ENCODE data around the gene ADGRL3.

ADGRL3 gene

DNA sequence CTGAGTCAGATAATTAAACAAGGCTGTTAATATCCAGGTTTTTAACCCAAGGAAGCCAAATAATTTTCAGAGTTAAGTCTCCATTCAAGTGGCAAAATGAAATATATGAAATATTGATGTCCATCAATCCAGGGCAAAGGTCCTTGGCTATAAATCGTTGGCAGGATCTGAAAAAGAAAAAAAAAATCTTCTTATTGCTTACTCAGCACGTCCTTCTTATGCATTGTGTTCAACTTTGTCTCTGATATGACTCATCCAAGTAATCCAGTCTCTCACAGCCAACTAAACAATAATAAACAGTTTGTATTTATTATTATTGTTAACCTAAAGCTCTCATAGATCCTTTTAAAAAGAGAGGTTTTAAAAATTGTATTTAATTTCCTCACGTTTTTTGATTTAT, 851.2 kb downstream of the ADGRL3 start:
- DNase-seq, result no peak

DNA sequence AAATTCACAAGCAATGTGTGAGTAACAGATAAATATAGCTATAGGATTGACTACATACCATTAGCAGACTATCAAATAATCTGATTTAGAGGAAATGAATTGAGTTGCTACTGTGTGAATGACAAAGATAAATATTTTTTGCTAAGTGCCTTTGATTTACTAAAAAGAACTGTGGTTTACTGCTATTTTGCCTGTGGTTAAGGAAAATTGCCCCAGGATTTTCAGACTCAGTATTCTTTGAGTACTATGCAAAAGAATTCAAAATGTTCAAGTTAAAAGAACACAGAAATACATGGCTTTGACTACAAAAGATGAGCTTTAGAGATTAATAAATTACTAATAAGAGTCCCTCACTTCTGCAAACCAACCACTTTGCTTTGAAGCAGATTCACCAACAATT, 853.8 kb downstream of the ADGRL3 start:
- DNase-seq, result no peak

DNA sequence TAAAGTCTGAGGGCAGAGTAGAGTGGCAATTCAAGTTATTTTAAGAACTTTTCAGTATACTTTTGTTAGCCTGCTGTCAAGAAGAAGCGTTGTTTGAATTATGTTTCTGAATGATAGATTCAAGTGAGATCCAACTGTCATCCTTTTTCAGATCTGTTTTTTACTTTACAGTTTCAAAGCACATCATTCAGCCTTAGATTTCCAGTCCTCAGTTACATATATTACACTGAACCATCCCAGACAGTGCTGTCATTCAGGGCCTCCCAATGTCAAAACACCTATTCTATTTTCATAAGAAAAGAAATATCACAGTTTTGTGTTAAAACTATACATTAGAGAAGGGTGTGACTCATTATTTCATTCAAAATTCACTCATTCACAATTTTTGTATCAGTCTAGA, 856.9 kb downstream of the ADGRL3 start:
- no peak for DNase-seq

DNA sequence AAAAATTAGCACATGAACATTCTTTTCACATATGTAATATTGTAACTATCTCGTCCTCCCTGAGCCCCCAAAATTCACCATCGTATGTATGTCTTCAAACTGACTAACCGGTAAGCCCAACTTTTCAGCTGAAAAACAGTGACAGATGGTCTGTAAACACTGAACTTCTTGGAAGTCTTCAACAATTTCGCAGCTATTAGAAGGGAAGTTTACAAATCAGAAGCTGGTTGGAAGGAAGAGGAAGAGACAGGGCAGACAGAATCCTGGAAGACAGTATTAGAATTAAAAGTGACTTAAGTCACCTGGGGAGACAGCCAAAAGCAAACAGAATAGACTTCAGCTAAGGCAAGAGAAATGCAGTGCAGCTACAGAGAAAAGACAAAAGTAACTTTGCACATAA, 858.4 kb downstream of the ADGRL3 start:
- no peak for DNase-seq

DNA sequence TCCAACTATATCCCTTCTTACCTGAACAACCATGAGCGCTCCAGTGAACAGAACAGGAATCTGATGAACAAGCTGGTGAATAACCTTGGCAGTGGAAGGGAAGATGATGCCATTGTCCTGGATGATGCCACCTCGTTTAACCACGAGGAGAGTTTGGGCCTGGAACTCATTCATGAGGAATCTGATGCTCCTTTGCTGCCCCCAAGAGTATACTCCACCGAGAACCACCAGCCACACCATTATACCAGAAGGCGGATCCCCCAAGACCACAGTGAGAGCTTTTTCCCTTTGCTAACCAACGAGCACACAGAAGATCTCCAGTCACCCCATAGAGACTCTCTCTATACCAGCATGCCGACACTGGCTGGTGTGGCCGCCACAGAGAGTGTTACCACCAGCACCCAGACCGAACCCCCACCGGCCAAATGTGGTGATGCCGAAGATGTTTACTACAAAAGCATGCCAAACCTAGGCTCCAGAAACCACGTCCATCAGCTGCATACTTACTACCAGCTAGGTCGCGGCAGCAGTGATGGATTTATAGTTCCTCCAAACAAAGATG, 870.2 kb downstream of the ADGRL3 start:
- no peak for DNase-seq

DNA sequence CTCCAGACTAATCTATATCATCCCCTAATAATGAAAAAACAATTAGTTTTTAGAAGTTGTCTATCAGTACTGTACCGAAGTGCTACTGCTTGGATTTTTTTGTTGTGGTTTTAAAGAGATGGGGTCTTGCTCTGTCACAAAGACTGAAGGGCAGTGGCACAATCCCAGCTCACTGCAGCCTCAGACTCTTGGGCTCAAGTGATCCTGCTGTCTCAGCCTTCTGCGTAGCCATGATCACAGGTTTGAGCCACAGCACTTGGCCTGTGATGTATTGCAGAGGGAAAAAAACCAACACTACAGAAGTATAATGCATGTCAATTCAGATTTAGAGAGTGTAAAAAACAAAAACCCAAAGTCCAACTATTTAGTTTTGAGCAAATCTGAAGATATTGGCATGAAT, 875.0 kb downstream of the ADGRL3 start:
- no peak for DNase-seq

DNA sequence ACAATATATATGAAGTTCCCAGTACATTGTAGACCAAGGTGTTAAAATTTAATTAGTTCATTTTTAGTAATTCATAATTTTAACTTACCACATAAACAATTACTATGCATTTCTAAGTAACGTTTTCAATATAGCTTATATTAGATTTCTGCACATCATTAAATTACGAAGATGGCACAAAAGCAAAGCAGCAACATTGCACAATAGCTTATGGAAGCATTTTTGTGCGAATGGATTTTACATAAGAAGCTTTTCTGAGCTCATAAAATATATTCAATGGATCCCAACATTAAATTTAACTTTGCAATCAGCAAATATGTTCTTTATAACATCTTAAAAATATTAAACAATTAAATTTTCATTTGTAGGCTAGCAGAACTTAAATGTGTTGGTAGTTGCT, 875.4 kb downstream of the ADGRL3 start:
- no peak for DNase-seq

DNA sequence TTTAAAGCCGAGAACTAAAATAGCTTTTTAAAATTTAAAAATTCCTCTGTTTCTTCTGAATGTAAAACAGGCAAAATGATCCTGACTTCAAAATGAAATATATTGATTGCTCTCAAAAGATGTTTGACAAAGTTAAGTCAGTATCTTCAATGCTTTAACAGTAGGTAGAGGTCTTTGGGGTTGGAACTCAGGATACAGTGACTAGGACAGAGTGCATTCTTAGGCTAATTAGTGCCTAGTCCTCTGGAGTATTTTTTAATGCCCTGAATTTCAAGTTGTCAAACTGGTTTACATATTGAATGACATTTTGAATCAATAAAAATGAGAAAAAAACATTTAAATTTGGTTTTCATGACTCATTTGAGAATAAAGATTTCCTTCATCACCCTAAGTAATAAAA, 877.3 kb downstream of the ADGRL3 start:
- no peak for DNase-seq

DNA sequence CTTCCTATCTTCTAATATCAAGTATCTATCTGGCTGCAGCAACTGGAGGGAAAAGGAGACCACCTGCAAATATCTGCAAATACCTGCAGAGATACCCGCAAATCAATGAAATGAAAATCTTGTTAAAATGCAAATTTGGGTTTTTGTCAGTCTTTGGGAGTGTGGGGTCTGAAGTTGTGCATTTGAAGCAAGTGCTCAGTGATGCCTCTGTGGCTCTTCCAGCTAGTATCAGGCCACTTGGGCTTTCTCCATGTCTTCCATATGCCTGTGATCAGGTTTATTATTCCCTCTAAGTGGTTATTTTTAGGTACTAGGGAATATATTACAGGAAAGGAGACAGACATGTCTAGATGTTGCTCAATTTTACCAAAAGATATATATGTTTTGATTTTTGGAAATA, 880.3 kb downstream of the ADGRL3 start:
- DNase-seq, result no peak

DNA sequence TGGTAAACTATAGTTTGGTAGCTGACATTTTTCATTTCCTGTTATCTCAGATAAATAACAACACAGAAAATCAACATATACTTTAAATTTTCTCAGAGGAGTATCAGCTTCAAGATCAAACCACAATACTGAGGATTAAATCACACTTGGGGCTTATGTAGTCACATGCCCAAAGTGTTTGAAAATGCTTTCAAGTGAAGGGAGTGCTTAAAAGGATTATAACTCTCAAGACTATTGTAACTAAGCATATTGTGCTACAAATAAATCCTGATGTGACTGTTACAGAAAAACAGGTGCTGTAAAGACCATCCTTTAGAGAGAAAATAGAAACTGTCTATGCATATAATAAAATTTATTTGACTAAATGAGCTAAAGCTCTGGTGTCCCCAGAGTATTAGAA, 887.6 kb downstream of the ADGRL3 start:
- no peak for DNase-seq

DNA sequence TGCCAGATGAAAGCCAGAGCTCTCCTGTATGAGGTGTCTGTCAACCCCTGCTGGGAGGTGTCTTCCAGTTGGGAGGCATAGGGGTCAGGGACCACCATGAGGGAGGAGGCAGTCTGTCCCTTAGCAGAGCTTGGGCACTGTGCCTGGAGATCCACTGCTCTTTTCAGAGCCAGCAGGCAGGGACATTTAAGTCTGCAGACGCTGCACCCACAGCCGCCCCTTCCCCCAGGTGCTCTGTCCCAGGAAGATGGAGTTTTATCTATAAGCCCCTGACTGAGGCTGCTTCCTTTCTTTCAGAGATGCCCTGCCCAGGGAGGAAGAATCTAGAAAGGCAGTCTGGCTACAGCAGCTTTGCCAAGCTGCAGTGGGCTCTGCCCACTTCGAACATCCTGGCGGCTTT, 893.6 kb downstream of the ADGRL3 start:
- no peak for DNase-seq

DNA sequence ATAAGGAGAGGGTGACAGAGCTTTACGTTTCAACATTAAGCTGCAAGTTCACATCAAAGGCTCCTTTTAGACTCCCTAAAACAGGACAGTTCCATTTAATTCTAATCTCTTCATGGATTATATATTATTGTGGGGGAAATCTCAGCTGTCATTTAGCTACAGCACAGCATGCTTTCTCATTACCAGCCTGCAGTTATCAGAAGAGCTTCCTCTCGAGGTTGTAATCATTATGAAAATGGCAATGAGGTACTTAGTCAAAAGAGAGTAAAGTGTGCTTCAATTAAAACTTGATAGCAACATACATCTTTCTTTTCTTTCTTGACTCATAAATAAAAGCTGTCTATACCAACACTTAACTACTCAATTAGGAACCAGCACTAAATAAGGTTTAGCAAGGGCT, 896.8 kb downstream of the ADGRL3 start:
- no peak for DNase-seq

DNA sequence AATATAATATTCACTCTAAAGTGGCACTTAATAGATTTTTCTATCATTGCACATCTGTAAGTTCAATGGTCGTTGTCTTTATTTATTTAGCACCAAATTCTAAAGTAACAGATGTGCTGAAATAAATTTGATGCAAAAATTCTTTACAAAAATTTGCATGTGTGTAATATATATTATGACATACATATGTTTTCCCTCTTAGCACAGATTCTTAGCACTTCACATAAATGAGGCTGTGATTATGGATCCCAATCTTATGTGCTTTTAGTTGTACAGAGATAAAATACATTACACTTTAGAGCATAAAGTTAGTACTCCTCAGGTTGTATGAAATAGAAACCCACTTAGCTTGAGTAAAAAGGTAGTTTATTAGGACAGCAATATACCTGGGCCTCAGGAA, 915.1 kb downstream of the ADGRL3 start:
- no peak for DNase-seq

DNA sequence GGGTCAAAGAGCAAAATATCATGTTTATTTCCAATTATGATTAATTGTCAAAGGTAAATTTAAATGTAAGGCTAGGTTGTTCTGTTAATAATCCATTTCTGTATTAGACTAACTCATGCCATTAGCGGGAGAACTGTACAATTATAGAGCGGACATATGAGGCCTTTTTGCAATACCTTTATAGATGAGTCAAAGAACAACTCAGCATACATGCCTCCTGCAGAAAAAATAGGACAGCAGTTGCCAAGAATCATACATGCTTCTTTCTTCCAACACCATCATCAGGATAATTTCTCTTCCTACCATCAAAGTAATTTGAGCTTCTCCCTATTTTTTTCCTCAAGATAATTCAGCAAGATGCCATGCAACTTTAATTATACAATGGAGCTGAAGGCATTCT, 917.8 kb downstream of the ADGRL3 start:
- no peak for DNase-seq

DNA sequence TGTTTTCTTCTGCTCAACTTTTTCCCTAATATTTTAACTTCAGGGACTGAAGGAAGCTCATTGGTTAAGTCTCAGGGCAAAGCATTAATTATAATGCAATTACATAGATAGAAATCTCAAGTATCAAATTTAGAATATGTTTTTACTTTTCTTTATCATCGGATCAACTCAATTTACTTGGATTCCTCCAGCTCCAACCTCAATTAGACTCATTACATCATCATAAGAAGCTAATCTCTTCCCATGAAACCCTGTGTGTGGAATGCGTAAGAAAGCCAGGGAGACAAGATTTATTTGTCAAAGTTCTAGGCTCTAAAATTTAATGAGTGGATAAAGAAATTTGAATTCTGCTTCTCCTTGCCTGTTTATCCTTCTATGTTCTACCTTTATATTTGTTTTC, 918.4 kb downstream of the ADGRL3 start:
- no peak for DNase-seq

DNA sequence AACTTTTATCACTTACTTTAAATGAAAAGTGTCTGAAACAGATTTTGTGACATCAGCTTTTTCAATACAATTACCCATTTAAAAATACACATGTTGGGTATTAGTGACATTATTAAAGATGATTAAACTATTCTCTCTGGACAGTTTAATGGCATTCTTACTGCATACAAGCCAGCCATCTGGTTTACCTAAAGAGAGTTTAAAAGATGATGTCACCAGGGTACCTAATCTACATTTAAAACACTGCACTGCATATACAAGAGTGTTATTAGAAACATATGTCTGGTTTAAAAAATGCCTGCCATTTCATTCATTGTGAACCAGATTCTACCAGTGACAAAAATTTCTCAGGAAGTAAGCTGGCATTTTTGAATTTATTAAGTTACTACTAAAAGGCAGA, 919.1 kb downstream of the ADGRL3 start:
- DNase-seq, result no peak

DNA sequence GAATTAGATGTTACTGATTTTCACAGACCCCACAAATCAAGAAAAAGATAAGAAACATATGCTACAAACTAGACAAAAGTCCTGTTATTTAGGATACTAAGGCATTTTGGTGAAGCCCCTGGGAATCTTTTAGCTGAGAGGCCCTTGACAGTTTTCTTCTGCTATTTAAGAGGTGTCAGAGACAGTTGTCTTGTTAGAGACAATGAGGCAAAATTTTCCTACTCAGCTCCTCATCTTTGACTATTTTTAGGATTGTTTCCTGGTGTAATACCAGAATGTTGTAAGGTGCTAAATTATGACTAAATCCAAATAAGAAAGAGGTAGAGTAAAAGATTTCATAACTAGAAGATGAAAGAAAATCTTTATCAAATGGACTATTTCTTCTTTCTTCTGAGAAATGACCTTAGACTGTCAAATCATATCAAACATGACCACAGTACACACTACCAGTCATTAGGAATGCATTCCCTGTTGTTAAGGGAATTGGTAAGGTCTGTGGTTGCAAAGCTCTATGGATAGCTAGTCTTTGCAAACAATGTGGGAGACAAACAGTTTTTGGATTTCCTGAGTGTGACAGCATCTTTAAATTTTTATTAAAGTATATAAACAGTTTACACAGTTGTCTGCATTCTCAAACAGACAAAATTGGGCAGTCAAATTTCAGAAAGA, 926.1 kb downstream of the ADGRL3 start:
- DNase-seq, result no peak
